IPS-20b (cell line): Measurements from ENCODE around the gene TSPAN31.
"Not testable (repeated sequence)": the region's sequence is repeated elsewhere in the genome, so short reads cannot be mapped to it uniquely, and the experiment has no call there.

Experiments
- H3K27ac ChIP-seq: one replicate; pipeline ENCODE4 v1.5.1; 2013; ENCODE audit warnings: low read length
- H3K27me3 ChIP-seq: 2 replicates; pipeline ENCODE4 v1.6.1; 2013; ENCODE audit warnings: mild to moderate bottlenecking, low read length, inconsistent platforms; ENCODE audit not compliant: insufficient read depth
- H3K36me3 ChIP-seq: 2 replicates; pipeline ENCODE4 v1.6.1; 2013; ENCODE audit warnings: low read depth, mild to moderate bottlenecking, inconsistent platforms, low read length, moderate library complexity; ENCODE audit not compliant: insufficient read depth
- H3K4me1 ChIP-seq: 2 replicates; pipeline ENCODE4 v1.6.1; 2013; ENCODE audit warnings: mild to moderate bottlenecking, control low read depth, inconsistent platforms, low read length, moderate library complexity; ENCODE audit not compliant: insufficient read depth
- H3K4me3 ChIP-seq: 2 replicates; pipeline ENCODE4 v1.5.1; 2013; ENCODE audit warnings: mild to moderate bottlenecking, low read length, inconsistent platforms
- H3K9ac ChIP-seq: 2 replicates; pipeline ENCODE4 v1.6.1; 2013; ENCODE audit warnings: low read depth, mild to moderate bottlenecking, inconsistent platforms, low read length, moderate library complexity
- H3K9me3 ChIP-seq: 2 replicates; pipeline ENCODE4 v1.6.1; 2013; ENCODE audit warnings: mild to moderate bottlenecking, low read depth, low read length, inconsistent platforms; ENCODE audit not compliant: insufficient read depth

Gene TSPAN31

DNA sequence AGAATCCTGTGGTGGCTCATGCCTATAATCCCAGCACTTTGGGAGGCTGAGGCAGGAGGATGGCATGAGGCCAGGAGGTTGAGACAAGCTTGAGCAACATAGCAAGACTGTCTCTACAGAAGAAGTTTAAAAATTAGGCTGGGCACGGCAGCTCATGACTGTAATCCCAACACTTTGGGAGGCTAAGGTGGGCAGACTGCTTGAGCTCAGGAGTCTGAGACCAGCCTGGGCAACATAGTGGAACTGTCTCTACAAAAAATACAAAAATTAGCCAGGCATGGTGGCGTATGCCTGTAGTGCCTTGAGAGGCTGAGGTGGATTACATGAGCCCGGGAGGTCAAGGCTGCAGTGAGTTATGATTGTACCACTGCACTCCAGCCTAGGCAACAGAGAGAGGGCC, 23.0 kb downstream of the TSPAN31 start:
- Histone ChIP-seq H3K4me3 (no peak overlapping the region), H3K4me1 (peaks cover 9% of the 10 kb centered on the region; the same call in 1 of the 2 replicates), H3K9ac (no peak overlapping the region; the same call in 1 of the 2 replicates), H3K36me3 (peaks cover 34% of the 10 kb centered on the region), H3K9me3 (no peaks in the 10 kb centered on the region), H3K27me3 (peaks cover 53% of the 10 kb centered on the region), H3K27ac (no peak overlapping the region)

- H3K4me1 ChIP-seq: peaks cover 9% of the 10 kb centered on the region; the same call in 1 of the 2 replicates
Measured at GRCh38 chr12:57769594-57769993, 24.8 kb downstream of the TSPAN31 start.

GRCh38 chr12:57770734-57771133, 25.9 kb downstream of the TSPAN31 start:
- Histone ChIP-seq H3K27me3 (peaks cover 33% of the 10 kb centered on the region), H3K36me3 (peaks cover 34% of the 10 kb centered on the region), H3K4me3 (peak overlapping the region; percentile 99; the same call in 1 of the 2 replicates), H3K27ac (no peak overlapping the region), H3K9me3 (no peaks in the 10 kb centered on the region), H3K9ac (no peak overlapping the region), H3K4me1 (peaks cover 9% of the 10 kb centered on the region; the same call in 1 of the 2 replicates)

More at GRCh38 chr12:57769594-57769993, 24.8 kb downstream of the TSPAN31 start:
- Histone ChIP-seq H3K4me3 (no peak overlapping the region), H3K36me3 (peaks cover 34% of the 10 kb centered on the region), H3K27me3 (peaks cover 44% of the 10 kb centered on the region), H3K27ac (no peak overlapping the region), H3K9ac (no peak overlapping the region), H3K9me3 (no peaks in the 10 kb centered on the region)

GRCh38 chr12:57771236-57771872, 26.5 kb downstream of the TSPAN31 start:
- H3K36me3 ChIP-seq: peaks cover 34% of the 10 kb centered on the region
- H3K9ac ChIP-seq: peak overlapping the region; percentile 99
- no peaks in the 10 kb centered on the region for H3K9me3 ChIP-seq
- peaks cover 26% of the 10 kb centered on the region for H3K27me3 ChIP-seq
- peaks cover 5% of the 10 kb centered on the region; the same call in 1 of the 2 replicates for H3K4me1 ChIP-seq
- H3K4me3 ChIP-seq: peak overlapping the region; percentile 99
- peak overlapping the region; percentile 70 for H3K27ac ChIP-seq

DNA sequence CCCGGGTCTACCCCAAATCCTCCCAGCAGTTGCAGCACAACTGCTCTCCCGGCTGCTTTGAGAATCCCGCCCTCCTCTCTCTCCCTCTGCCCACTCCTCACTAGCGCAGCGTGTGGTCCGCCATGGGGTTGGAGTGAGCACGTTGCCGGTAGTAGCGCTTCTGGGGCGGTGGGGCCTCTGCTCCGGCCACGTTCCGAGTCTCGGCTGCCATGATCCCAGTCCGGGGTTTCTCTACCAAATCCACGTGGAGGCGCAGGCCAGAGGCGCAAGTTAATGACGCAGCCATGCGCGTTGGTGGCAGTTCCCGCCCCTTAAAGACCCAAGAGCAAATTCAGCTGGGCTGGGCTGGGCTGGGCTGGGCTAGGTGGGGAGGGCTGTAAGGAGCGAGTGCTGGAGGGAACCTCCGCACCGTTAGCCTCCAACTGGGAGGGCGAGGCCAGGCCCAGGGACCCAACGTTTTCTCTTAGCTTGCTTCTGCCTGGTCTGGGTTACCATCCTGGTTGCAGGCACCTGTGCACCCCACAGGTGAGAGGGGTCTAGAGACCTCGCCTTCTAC, 27.1 kb downstream of the TSPAN31 start, which contains the start of gene METTL1:
TSS of gene METTL1 (minus strand) at position 233 of the 556 bp plus-strand sequence. CDS start at position 211, 22 bp downstream.
- Histone ChIP-seq H3K9ac (peak within 1 kb of the TSS; percentile 99), H3K27me3 (peaks cover 21% of the 10 kb centered on the region), H3K27ac (peak within 1 kb of the TSS; percentile 70), H3K9me3 (no peaks in the 10 kb centered on the region), H3K4me3 (peak within 1 kb of the TSS; percentile 99), H3K36me3 (peaks cover 34% of the 10 kb centered on the region), H3K4me1 (peaks cover 4% of the 10 kb centered on the region; the same call in 1 of the 2 replicates)

DNA sequence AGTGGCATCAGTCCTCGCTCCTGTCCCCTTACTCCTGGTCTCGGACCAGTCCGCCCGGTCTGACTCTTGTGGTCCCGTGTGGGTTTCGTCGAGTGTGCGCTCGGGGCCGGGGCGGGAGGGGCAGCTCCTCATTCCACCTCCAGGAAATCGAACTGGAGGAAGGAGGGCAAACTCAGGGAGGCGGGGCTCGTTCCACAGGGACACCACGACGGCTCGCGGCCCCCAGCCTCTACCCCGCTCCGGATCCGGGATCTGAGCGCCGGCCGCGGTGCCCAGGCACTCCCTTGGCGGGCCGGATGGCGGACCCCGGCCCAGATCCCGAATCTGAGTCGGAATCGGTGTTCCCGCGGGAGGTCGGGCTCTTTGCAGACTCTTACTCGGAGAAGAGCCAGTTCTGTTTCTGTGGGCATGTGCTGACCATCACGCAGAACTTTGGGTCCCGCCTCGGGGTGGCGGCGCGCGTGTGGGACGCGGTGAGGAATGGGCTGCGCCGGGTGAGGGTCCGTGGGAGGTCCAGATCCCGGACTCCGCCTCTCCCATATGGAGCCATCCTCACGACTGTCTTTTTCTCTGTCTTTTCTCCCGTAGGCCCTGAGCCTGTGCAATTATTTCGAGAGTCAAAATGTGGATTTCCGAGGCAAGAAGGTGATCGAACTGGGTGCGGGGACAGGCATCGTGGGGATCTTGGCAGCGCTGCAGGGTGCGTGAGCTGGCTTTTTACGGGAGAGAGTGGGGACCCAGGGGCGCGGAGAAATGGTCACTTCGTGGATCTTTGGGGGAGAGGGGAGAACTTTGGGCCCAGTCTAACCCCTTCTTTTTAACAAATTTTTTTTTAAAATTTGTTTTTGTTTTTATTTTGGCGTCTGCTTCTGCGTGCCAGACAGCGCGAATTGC, 27.8 kb downstream of the TSPAN31 start, which contains the start of gene EEF1AKMT3:
TSS of gene EEF1AKMT3 (plus strand) at position 186 of the 894 bp plus-strand sequence. CDS start at position 297, 111 bp downstream.
- Histone ChIP-seq H3K9me3 (no peaks in the 10 kb centered on the region), H3K27ac (peak within 1 kb of the TSS; percentile 70), H3K4me1 (no peaks in the 10 kb centered on the region; the same call in 1 of the 2 replicates), H3K36me3 (peaks cover 34% of the 10 kb centered on the region), H3K4me3 (peak within 1 kb of the TSS; percentile 99), H3K27me3 (peaks cover 13% of the 10 kb centered on the region), H3K9ac (peak within 1 kb of the TSS; percentile 99)

DNA sequence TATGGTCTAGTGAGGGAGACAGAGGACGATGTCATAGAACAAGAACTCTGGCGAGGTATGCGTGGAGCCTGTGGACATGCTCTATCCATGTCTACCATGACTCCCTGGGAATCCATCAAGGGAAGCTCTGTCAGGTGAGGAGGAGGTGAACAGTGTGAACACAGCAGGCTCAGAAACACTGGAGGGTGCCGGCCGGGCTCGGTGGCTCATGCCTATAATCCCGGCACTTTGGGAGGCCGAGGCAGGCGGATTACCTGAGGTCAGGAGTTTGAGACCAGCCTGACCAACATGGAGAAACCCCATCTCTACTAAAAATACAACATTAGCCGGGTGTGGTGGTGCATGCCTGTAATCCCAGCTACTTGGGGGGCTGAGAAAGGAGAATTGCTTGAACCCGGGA, 29.8 kb downstream of the TSPAN31 start:
- not testable (repeated sequence) for H3K4me1 ChIP-seq, H3K9ac ChIP-seq, H3K4me3 ChIP-seq, H3K9me3 ChIP-seq, H3K27me3 ChIP-seq, H3K27ac ChIP-seq
- peaks cover 14% of the 10 kb centered on the region for H3K36me3 ChIP-seq

GRCh38 chr12:57775044-57775443, 30.2 kb downstream of the TSPAN31 start:
- peaks cover 10% of the 10 kb centered on the region; the same call in 1 of the 2 replicates for H3K27me3 ChIP-seq
- H3K4me1 ChIP-seq: no peaks in the 10 kb centered on the region
- no peak overlapping the region for H3K9ac ChIP-seq
- no peaks in the 10 kb centered on the region for H3K9me3 ChIP-seq
- peaks cover 10% of the 10 kb centered on the region for H3K36me3 ChIP-seq
- no peak overlapping the region for H3K27ac ChIP-seq
- no peak overlapping the region for H3K4me3 ChIP-seq

GRCh38 chr12:57775563-57776246, 30.9 kb downstream of the TSPAN31 start:
- Histone ChIP-seq H3K4me1 (no peaks in the 10 kb centered on the region), H3K27me3 (peaks cover 10% of the 10 kb centered on the region; the same call in 1 of the 2 replicates), H3K4me3 (no peak overlapping the region), H3K9me3 (no peaks in the 10 kb centered on the region), H3K36me3 (peaks cover 4% of the 10 kb centered on the region; the same call in 1 of the 2 replicates), H3K27ac (no peak overlapping the region), H3K9ac (no peak overlapping the region)

DNA sequence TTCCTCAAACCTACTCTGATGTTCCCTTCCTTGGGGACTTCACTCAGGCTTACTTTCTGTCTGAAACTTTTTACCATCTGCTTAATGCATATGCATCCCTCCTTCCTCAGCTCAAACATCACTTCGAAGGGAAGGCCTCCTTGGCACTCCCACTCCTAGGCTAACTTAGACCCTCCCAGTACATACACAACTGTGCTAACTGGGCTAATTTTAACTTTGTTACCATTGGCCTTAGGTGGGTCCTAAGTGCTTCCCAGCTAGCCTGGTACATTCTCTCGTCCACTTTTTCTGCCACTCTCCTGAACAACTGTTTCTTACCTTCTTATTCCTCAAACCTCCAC, 31.4 kb downstream of the TSPAN31 start:
- no peaks in the 10 kb centered on the region for H3K36me3 ChIP-seq
- H3K9me3 ChIP-seq: no peaks in the 10 kb centered on the region
- H3K27me3 ChIP-seq: peaks cover 10% of the 10 kb centered on the region; the same call in 1 of the 2 replicates
- no peak overlapping the region for H3K4me3 ChIP-seq
- H3K27ac ChIP-seq: no peak overlapping the region
- H3K4me1 ChIP-seq: no peaks in the 10 kb centered on the region
- H3K9ac ChIP-seq: no peak overlapping the region

DNA sequence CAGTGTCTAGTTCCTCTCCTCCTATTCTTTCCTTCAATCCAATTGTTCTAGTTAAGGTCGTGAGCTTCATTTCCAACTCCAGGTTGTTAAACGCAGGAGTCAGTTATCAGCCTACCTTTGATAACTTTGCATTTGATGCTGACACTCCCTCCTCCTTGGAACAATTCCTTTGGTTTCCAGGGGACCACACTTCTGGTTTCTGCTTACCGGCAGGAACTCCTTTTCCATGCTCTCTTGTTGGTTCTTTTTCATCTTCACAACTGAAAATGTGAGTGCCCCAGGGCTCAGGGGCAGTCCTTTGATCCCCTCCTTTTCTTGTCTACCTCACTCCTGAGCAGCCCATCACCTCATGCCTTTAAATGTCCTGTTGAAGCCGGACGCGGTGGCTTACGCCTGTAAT, 32.5 kb downstream of the TSPAN31 start:
- Histone ChIP-seq H3K4me3 (no peak overlapping the region), H3K27me3 (peaks cover 10% of the 10 kb centered on the region; the same call in 1 of the 2 replicates), H3K9ac (no peak overlapping the region), H3K36me3 (no peaks in the 10 kb centered on the region), H3K9me3 (no peaks in the 10 kb centered on the region), H3K27ac (no peak overlapping the region), H3K4me1 (no peaks in the 10 kb centered on the region)
